CD4-positive, alpha-beta memory T cell (primary cell): ENCODE results near the gene ABCF1. TPM values are rescaled to one million over a fixed set of nuclear protein-coding genes. Genes with fewer than 3 reads are reported as not detected.

Experiments used
- CTCF ChIA-PET: fragments of 350-600 bp; sonication (Branson Sonifier 250); formaldehyde crosslinking; loops from one replicate; lab custom pipeline; 2021; ENCODE audit warnings: inconsistent platforms; ENCODE audit not compliant: partially characterized antibody; lab: Charles Lee
- POLR2A ChIA-PET: fragments of 350-600 bp; sonication (Branson Sonifier 250); formaldehyde crosslinking; loops from one replicate; lab custom pipeline; 2021; ENCODE audit not compliant: partially characterized antibody; lab: Charles Lee
- DNase-seq, 5 donors: peaks; one replicate each; pipeline versions ENCODE4 v3.0.0 to v3.0.0-alpha.2; 2020 to 2022; ENCODE audit warnings: mixed read lengths in 1 of 5
- H3K27ac ChIP-seq: one replicate; pipeline ENCODE4 v1.7.0; 2013; ENCODE audit warnings: low read depth, low read length
- H3K27me3 ChIP-seq: 2 replicates; pipeline ENCODE4 v1.7.0; 2013; ENCODE audit warnings: mild to moderate bottlenecking, low read length, moderate library complexity; ENCODE audit not compliant: insufficient read depth
- H3K36me3 ChIP-seq: 2 replicates; pipeline ENCODE4 v1.7.0; 2013; ENCODE audit warnings: mild to moderate bottlenecking, low read length, moderate library complexity; ENCODE audit not compliant: insufficient read depth
- H3K4me1 ChIP-seq: 2 replicates; pipeline ENCODE4 v1.7.0; 2013; ENCODE audit warnings: mild to moderate bottlenecking, low read length, moderate library complexity; ENCODE audit not compliant: insufficient read depth
- H3K4me3 ChIP-seq, 2 donors: one replicate each; pipeline ENCODE4 v1.7.0; 2013; ENCODE audit warnings: low read length in 2 of 2, mild to moderate bottlenecking in 1 of 2
- H3K9me3 ChIP-seq, 2 donors: one replicate each; pipeline ENCODE4 v1.7.0; 2013; ENCODE audit warnings: low read length in 2 of 2, control low read depth in 1 of 2; ENCODE audit not compliant: control insufficient read depth in 1 of 2
- H3K27ac Mint-ChIP-seq, 7 donors: one replicate each; pipeline ENCODE4 v1.8.0; 2020 to 2021; ENCODE audit warnings: mixed read lengths in 7 of 7, mild to moderate bottlenecking in 6 of 7, inconsistent platforms in 3 of 7, moderate library complexity in 3 of 7
- H3K27me3 Mint-ChIP-seq, 2 donors: one replicate each; pipeline ENCODE4 v1.8.0; 2020 to 2021; ENCODE audit warnings: mixed read lengths in 2 of 2
- H3K36me3 Mint-ChIP-seq, 2 donors: one replicate each; pipeline ENCODE4 v1.8.0; 2020 to 2021; ENCODE audit warnings: mixed read lengths in 2 of 2, inconsistent platforms in 1 of 2, mild to moderate bottlenecking in 1 of 2
- H3K4me1 Mint-ChIP-seq, 4 donors: one replicate each; pipeline ENCODE4 v1.8.0; 2020 to 2021; ENCODE audit warnings: mixed read lengths in 4 of 4, mild to moderate bottlenecking in 1 of 4
- H3K4me3 Mint-ChIP-seq, 8 donors: one replicate each; pipeline ENCODE4 v1.8.0; 2020 to 2021; ENCODE audit warnings: mixed read lengths in 8 of 8, mild to moderate bottlenecking in 7 of 8, moderate library complexity in 6 of 8, inconsistent platforms in 3 of 8
- H3K9me3 Mint-ChIP-seq, 8 donors: one replicate each; pipeline ENCODE4 v1.8.0; 2020 to 2021; ENCODE audit warnings: mixed read lengths in 8 of 8, mild to moderate bottlenecking in 5 of 8, inconsistent platforms in 3 of 8, moderate library complexity in 1 of 8
- intact Hi-C: fragments of 100-400 bp; cut with micrococcal nuclease; formaldehyde crosslinking; loops from one replicate; pipeline ENCODE4 v1.15.1; 2023
- polyA plus RNA-seq, 2 donors: library from polyadenylated mRNA; unstranded; fragments of 300-500 nt; fragmentation: Illumina TruSeq; gene quantifications; one replicate each; pipeline ENCODE4 v1.2.3, GENCODE V29; 2021
- total RNA-seq, 2 experiments: library from RNA; stranded (reverse); gene quantifications; one replicate each; pipeline ENCODE4 v1.2.3, GENCODE V29; 2021

ABCF1 gene
- total and polyA plus RNA-seq, 4 experiments from 2014 or later, result 7.5 to 66.8 (median 53.7) TPM

DNA sequence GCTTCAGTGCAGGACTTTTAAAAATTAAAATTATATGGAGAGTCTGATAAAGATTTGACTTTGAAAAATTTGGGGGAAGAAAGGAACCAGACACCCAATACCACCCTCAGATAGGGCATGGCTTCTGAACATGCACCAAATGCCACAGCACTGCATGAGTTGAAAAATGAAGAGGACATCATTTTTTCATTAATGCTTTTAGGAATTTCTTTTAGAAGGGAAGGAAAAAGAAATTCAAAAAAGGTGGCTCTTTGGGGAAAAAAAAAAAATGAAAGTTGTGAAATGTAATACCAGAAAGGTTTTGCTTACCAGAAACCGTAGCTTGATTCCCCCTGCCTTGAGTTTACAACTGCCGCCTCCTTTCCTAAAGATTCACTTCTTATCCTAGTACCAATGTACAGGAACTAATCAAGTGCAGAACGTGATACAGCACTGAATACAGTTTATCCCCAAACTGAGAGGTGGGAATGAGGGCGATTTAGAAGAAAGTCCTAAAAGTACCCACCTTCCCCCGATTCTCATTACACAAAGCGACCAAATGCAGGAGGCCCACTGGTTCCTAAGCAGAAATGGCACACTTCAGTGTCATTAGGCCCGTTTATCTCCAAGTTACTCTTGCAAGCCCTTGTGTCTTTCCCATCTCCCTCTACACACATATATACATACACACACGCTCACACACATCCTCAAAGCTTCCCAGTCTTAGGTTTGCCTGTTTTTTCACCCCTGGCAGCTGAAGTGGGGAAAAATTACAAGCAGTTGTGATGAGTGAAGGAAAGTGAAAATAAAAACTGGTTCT lies 43.0 kb downstream of the ABCF1 start:
- Histone ChIP-seq H3K4me1 (peaks cover 66% of the 10 kb centered on the region), H3K27ac (peak overlapping the region; percentile 94), H3K27me3 (no peaks in the 10 kb centered on the region), H3K36me3 (peaks cover 18% of the 10 kb centered on the region), H3K4me3 (peak overlapping the region; percentile 26 to 94), H3K9me3 (no peaks in the 10 kb centered on the region)
- intact Hi-C loops, result no loop called here
- Mint-ChIP-seq H3K36me3 (peaks cover 35 to 51% of the 10 kb centered on the region in 2 donors), H3K27me3 (peaks cover 0 to 1% of the 10 kb centered on the region in 2 donors), H3K4me1 (peaks cover 42 to 85% (median 58%) of the 10 kb centered on the region in 4 donors), H3K27ac (peak overlapping the region; percentile 100), H3K9me3 (peaks cover 0 to 19% (median 2%) of the 10 kb centered on the region in 8 donors), H3K4me3 (peak overlapping the region; percentile 97 to 100 (median 100))
- ChIA-PET CTCF (interaction anchor here (1.0 to 4.8 kb wide), 18 partner anchors 9 to 161 kb away, joined by 3 to 34 read pairs (median 5); partner anchors contain the start of genes ABCF1, DHX16 and MDC1), POLR2A (interaction anchor here (0.6 to 5.0 kb wide), 56 partner anchors 9 to 968 kb away, joined by 3 to 132 read pairs (median 7); partner anchors contain the start of genes ABCF1, ATAT1, C6orf136 and DDX39B)
- DNase-seq, result no peak

DNA sequence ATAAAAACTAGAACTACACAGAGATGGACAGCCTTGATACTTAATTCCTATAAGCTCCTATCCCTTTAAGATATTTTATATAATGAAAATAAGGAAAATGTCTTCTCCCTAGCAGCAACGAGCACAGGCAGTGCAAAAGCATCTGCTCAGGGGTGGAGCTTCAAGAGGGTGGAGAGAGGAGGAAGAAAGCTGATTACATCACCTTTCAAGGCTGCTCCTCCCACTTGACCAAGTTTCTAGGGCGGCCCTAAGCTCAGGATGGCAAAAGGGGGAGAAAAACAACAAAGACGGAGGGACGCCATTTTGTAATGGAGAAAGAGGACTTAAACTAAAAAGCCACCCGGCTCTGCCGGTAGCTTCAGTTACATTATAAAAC lies 43.6 kb downstream of the ABCF1 start:
- CTCF ChIA-PET, result interaction anchor here (1.0 to 4.8 kb wide), 14 partner anchors 9 to 161 kb away, joined by 3 to 34 read pairs (median 6); partner anchors contain the start of gene ABCF1
- Mint-ChIP-seq H3K36me3 (peaks cover 35 to 50% of the 10 kb centered on the region in 2 donors), H3K4me3 (peak overlapping the region; percentile 97 to 100 (median 100)), H3K27me3 (peaks cover 0 to 1% of the 10 kb centered on the region in 2 donors), H3K27ac (peak overlapping the region; percentile 100), H3K4me1 (peaks cover 36 to 83% (median 55%) of the 10 kb centered on the region in 4 donors), H3K9me3 (peaks cover 0 to 19% (median 2%) of the 10 kb centered on the region in 8 donors)
- intact Hi-C loops, result loop anchor here (5.0 kb wide), 1 partner anchor 548 kb away; the partner anchor contains the start of gene PPP1R11
- H3K27ac ChIP-seq, result peak overlapping the region; percentile 94
- POLR2A ChIA-PET, result interaction anchor here (0.6 to 5.0 kb wide), 50 partner anchors 10 to 967 kb away, joined by 3 to 132 read pairs (median 8); partner anchors contain the start of genes ABCF1, ATAT1, C6orf136 and DDX39B
- peak overlapping the region; percentile 91 to 94 for H3K4me3 ChIP-seq
- no peaks in the 10 kb centered on the region for H3K27me3 ChIP-seq
- H3K9me3 ChIP-seq, result no peaks in the 10 kb centered on the region
- H3K4me1 ChIP-seq, result peaks cover 65% of the 10 kb centered on the region
- peaks cover 20% of the 10 kb centered on the region for H3K36me3 ChIP-seq
- DNase-seq, result peak; percentile 89 to 96 (median 94)

DNA sequence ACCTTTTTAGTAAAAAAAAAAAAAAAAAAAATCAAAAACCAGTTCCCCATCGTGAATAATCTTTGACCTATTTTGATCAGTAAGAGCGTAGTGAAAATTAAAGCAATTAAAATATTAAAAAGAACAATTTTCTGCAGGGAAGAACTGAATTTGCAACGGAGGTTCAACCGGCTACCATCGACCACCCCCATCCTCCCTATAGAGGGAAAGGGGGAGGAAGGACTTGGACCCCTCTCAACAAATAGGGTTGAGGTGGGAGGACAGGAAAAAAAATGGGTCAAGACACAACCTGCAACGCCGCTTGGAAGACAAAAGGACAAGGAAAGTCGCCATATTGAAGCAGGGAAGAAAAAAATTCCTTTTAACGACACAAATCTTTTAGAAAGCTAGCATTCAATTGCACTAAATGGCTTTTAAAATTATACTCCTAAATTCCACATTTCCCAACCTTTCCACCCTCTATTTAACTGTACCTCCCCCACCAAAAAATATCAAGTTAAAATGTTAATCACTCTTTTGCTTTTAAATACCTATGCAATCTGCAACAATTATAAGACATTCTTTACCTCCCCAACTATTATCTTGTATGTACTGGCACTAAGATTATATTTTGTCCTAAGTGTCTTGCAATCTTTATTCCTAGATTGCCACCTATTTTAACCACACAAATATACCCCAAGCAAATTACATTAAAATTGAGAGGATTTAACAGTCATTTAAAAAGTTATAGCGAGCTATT lies 44.1 kb downstream of the ABCF1 start:
- Mint-ChIP-seq H3K4me1 (peaks cover 32 to 77% (median 50%) of the 10 kb centered on the region in 4 donors), H3K4me3 (peak overlapping the region; percentile 97 to 100 (median 100)), H3K9me3 (peaks cover 0 to 19% (median 2%) of the 10 kb centered on the region in 8 donors), H3K27ac (peak overlapping the region; percentile 100), H3K27me3 (peaks cover 0 to 1% of the 10 kb centered on the region in 2 donors), H3K36me3 (peaks cover 35 to 48% of the 10 kb centered on the region in 2 donors)
- H3K36me3 ChIP-seq, result peaks cover 20% of the 10 kb centered on the region
- H3K9me3 ChIP-seq, result no peaks in the 10 kb centered on the region
- intact Hi-C loops, result loop anchor here (5.0 kb wide), 1 partner anchor 548 kb away; the partner anchor contains the start of gene PPP1R11
- peaks cover 60% of the 10 kb centered on the region for H3K4me1 ChIP-seq
- peak overlapping the region; percentile 94 for H3K27ac ChIP-seq
- DNase-seq, result peak; percentile 49 to 63 (median 56)
- ChIA-PET CTCF (interaction anchor here (1.0 to 4.8 kb wide), 14 partner anchors 10 to 162 kb away, joined by 3 to 34 read pairs (median 6); partner anchors contain the start of gene ABCF1), POLR2A (interaction anchor here (0.6 to 5.0 kb wide), 56 partner anchors 10 to 926 kb away, joined by 3 to 132 read pairs (median 6); partner anchors contain the start of genes ABCF1, ATAT1, C6orf136 and DDX39B)
- H3K4me3 ChIP-seq, result peak overlapping the region; percentile 91 to 94
- H3K27me3 ChIP-seq, result no peaks in the 10 kb centered on the region

DNA sequence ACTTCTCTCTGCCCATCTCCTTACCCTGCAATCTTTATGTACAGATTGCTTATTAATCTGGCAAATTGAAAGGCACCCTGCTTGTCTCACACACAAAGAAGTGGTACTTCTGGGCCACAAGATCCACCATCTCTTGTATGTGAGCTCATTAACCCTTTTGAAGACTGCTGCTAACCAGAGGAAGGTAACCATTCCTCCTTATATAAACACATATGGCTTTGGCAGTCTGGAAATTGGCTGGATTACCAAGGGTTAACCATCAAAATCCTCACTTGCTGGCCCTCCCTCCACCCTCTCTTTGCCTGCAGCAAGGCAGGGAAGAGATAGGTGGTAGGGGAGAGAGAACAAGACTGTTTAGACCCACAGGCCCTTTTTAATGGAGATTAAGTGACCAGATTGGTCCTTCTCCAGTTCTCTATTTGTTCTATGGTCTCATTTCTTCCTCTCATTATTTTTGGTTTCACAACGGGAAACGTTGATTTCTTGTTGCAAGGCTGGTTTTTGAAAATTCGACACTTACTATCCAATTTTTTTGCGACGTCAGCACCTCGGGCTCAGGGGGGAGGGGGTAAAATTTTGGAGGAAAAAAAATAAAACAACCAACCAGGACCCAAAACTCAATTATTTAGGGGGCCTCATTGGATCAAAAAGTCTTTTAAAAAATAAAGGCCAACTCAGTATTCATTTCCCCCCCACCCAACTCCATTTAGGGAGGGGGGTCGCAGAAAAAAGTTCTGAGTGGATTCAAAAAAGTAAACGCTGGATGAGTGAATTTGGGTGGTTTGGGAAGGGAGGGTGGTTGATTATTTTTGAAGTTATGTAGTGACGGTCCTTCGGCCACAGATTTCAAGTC lies 44.9 kb downstream of the ABCF1 start:
- POLR2A ChIA-PET, result interaction anchor here (0.7 to 5.0 kb wide), 44 partner anchors 10 to 860 kb away, joined by 3 to 132 read pairs (median 10); partner anchors contain the start of genes ABCF1, ATAT1, C6orf136 and DHX16
- peaks cover 30 to 70% (median 43%) of the 10 kb centered on the region in 4 donors for H3K4me1 Mint-ChIP-seq
- peaks cover 25% of the 10 kb centered on the region for H3K36me3 ChIP-seq
- no peaks in the 10 kb centered on the region for H3K9me3 ChIP-seq
- H3K27me3 ChIP-seq, result no peaks in the 10 kb centered on the region
- peak overlapping the region; percentile 91 to 94 for H3K4me3 ChIP-seq
- peaks cover 36 to 50% of the 10 kb centered on the region in 2 donors for H3K36me3 Mint-ChIP-seq
- CTCF ChIA-PET, result interaction anchor here (3.9 to 4.8 kb wide), 5 partner anchors 19 to 132 kb away, joined by 22 to 34 read pairs (median 30); no protein-coding TSS in a partner anchor
- peaks cover 0 to 19% (median 2%) of the 10 kb centered on the region in 8 donors for H3K9me3 Mint-ChIP-seq
- DNase-seq, result peak; percentile 64 to 71 (median 69)
- peaks cover 52% of the 10 kb centered on the region for H3K4me1 ChIP-seq
- peak overlapping the region; percentile 97 to 100 (median 100) for H3K4me3 Mint-ChIP-seq
- peak overlapping the region; percentile 100 for H3K27ac Mint-ChIP-seq
- H3K27ac ChIP-seq, result peak overlapping the region; percentile 94
- peaks cover 0 to 1% of the 10 kb centered on the region in 2 donors for H3K27me3 Mint-ChIP-seq
- intact Hi-C loops, result loop anchor here (2.0 to 5.0 kb wide), 3 partner anchors 67 to 549 kb away; partner anchors contain the start of genes PPP1R11 and TCF19

DNA sequence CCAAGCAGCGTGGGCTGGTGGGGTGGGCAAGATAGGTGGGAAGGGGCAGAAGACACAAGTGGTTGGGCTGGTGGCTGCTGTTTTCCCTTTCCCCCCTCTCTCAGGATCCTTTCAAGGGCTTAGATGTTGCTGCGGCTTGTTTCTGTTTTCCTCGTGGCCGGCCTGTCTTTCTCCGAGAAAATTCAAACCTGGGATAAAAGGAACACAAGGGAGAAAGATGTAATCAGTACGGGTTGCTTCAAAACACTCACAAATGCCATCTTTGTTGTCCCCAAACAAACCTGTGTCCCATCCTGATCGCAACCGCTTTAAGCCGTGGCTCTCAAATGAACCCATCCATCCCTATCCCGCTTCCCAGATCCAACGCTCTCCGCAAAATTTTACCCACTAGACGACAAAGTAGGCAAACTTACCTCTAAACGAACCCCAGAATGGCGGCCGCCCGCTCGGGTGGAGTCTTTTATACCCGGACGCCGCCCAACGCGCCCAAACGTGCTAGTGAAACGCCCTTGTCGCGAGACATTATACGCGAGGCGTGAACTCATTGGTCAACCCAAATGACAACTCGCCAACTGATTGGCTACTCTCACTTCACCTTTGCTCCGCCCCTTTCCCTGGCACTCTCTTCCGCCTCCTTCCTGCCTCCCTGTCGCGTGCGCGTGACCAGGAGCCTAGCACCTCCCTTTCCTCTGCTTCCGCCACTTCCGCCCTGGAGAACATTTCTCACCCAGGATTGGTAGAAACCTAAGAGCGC lies 45.7 kb downstream of the ABCF1 start, which contains the start of gene PPP1R10:
TSS of gene PPP1R10 (minus strand) at position 433 of the 754 bp plus-strand sequence. CDS start 7,299 bp downstream, outside the sequence.
- intact Hi-C loops, result loop anchor here (1.0 to 5.0 kb wide), 11 partner anchors 9 to 550 kb away; partner anchors contain the start of genes ABCF1, ATAT1, C6orf136 and DHX16
- Mint-ChIP-seq H3K27me3 (peaks cover 0 to 1% of the 10 kb centered on the region in 2 donors), H3K27ac (peak within 1 kb of the TSS; percentile 100), H3K36me3 (peaks cover 40 to 57% of the 10 kb centered on the region in 2 donors), H3K4me3 (peak within 1 kb of the TSS; percentile 97 to 100 (median 100)), H3K9me3 (peaks cover 0 to 19% (median 2%) of the 10 kb centered on the region in 8 donors), H3K4me1 (peaks cover 22 to 62% (median 35%) of the 10 kb centered on the region in 4 donors)
- H3K27me3 ChIP-seq, result no peaks in the 10 kb centered on the region
- ChIA-PET CTCF (interaction anchor here (1.3 to 2.8 kb wide), 5 partner anchors 9 to 135 kb away, joined by 4 to 24 read pairs (median 4); no protein-coding TSS in a partner anchor), POLR2A (interaction anchor here (0.6 to 5.0 kb wide), 43 partner anchors 10 to 965 kb away, joined by 3 to 97 read pairs (median 6); partner anchors contain the start of genes ABCF1, ATAT1, C6orf136 and DHX16)
- H3K4me1 ChIP-seq, result peaks cover 45% of the 10 kb centered on the region
- H3K4me3 ChIP-seq, result peak within 1 kb of the TSS; percentile 91 to 95
- DNase-seq, result peak; percentile 98 to 100 (median 100)
- H3K27ac ChIP-seq, result peak within 1 kb of the TSS; percentile 94
- peaks cover 28% of the 10 kb centered on the region for H3K36me3 ChIP-seq
- no peaks in the 10 kb centered on the region for H3K9me3 ChIP-seq
